Ovary (tissue), 9 donors: ENCODE measurements around the gene KCNMA1. TPM values are rescaled to one million over a fixed set of nuclear protein-coding genes. Genes with fewer than 3 reads are reported as not detected.

Experiments
- DNase-seq, 5 donors: peaks; one replicate each; pipeline ENCODE4 v3.0.0-alpha.2; 2019 to 2020
- H3K27ac ChIP-seq, 2 donors: fragments of 200-600 bp; one replicate each; pipeline versions ENCODE4 v1.5.1 to v1.8.0; 2019 to 2022
- H3K27me3 ChIP-seq: fragments of 200-600 bp; one replicate; pipeline ENCODE4 v1.8.0; 2022
- H3K36me3 ChIP-seq: fragments of 200-600 bp; sonication (generic); one replicate; pipeline ENCODE4 v1.5.1; 2019
- H3K4me1 ChIP-seq: one replicate; pipeline ENCODE4 v1.8.1; 2013; ENCODE audit warnings: mild to moderate bottlenecking, moderate library complexity; ENCODE audit not compliant: insufficient read depth
- H3K4me3 ChIP-seq: fragments of 200-600 bp; sonication (generic); one replicate; pipeline ENCODE4 v1.5.1; 2017
- H3K9me3 ChIP-seq, 2 donors: fragments of 200-600 bp in 1 of 2; sonication (generic) in 1 of 2; one replicate each; pipeline versions ENCODE4 v1.5.1 to v1.8.1; 2013 to 2019; ENCODE audit warnings: mild to moderate bottlenecking in 1 of 2, moderate library complexity in 1 of 2
- EP300 ChIP-seq: sonication (generic); formaldehyde crosslinking; IDR thresholded peaks from one replicate; pipeline ENCODE4 v1.6.1; 2017; ENCODE audit warnings: antibody characterized with exemption
- POLR2A ChIP-seq: fragments of 450-650 bp; IDR thresholded peaks from one replicate; pipeline ENCODE4 v1.6.1; 2017; ENCODE audit warnings: antibody characterized with exemption, mild to moderate bottlenecking, moderate library complexity
- WGBS, 3 donors: extraction: QIAGEN DNeasy Blood & Tissue Kit in 1 of 3; methylation state at CpG; one replicate each; pipeline versions ENCODE4 v1.1.5 to v1.1.7; 2013 to 2017; 5-methylcytosine and 5-hydroxymethylcytosine counted together
- intact Hi-C, 4 donors: fragments of 100-400 bp; cut with DNase I; formaldehyde crosslinking; loops; one replicate each; pipeline versions ENCODE4 v1.11.0 to v1.15.1; 2022 to 2023
- polyA plus RNA-seq, 2 donors: library from polyadenylated mRNA; stranded (reverse); fragments of 200-250 nt in 1 of 2; fragments of 350-450 nt in 1 of 2; fragmentation: Illumina TruSeq in 1 of 2; extraction: RNeasy Lipid Tissue Mini Kit (QIAGEN cat#74804) in 1 of 2; gene quantifications; one replicate each; pipeline ENCODE4 v1.2.3, GENCODE V29; 2013 to 2014
- total RNA-seq, 7 donors: library from RNA; depleted of rRNA in 2 of 7; stranded (reverse); fragments of >200 nt in 2 of 7; fragmentation: NEBNext Ultra II Directional in 3 of 7; extraction: Animal tissue kit (Norgen Biotek cat#: 25700) in 3 of 7; gene quantifications; one replicate each; pipeline versions ENCODE4 v1.1.0 to v1.2.4, GENCODE V29; 2016 to 2023
- TF ChIP-seq, protein P1 (sequence below), 3 donors: fragments of 450-650 bp in 2 of 3; fragments of 200-600 bp in 1 of 3; IDR thresholded peaks; one replicate each; pipeline versions ENCODE4 v1.5.1 to v1.8.0; 2016 to 2022; ENCODE audit warnings: antibody characterized with exemption in 3 of 3, mild to moderate bottlenecking in 1 of 3
- donor health status: DM: no; HTN: no; CAD: no; lungs with moderate emphysema.
- donor health status: DM: no; HTN: no; CAD: no.
- donor health status: Bipolar disorder and iron deficiency.
- donor health status: DM: yes; HTN: yes; CAD: no.
- donor health status: DM: no; HTN: no; CAD: no.
- donor health status: DM: yes; HTN: yes; CAD: no.

Gene KCNMA1
- total and polyA plus RNA-seq, 9 donors: 7.0 to 83.8 (median 25.1) TPM

DNA sequence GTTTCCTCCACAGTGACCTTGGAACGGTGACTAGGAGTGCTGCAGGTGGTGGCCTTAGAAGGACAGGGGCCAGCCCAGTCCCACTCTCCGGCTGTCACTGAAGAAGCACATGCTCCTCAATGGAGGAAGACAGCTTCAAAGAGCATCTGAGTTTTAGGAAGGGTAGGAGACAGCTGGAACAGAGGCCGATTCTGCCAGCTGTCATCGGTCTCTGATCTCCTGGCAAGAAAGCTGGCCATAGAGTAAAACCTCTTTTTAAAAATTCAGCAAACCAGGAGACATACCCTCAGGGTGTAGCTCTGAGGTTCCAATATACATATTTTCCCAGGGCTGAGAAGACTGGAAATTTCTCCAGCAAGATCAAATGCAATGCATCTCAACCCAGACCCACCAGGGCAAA lies 55.9 kb downstream of the KCNMA1 start:
- no peak for TF ChIP-seq POLR2A
- TF ChIP-seq, protein P1, sequence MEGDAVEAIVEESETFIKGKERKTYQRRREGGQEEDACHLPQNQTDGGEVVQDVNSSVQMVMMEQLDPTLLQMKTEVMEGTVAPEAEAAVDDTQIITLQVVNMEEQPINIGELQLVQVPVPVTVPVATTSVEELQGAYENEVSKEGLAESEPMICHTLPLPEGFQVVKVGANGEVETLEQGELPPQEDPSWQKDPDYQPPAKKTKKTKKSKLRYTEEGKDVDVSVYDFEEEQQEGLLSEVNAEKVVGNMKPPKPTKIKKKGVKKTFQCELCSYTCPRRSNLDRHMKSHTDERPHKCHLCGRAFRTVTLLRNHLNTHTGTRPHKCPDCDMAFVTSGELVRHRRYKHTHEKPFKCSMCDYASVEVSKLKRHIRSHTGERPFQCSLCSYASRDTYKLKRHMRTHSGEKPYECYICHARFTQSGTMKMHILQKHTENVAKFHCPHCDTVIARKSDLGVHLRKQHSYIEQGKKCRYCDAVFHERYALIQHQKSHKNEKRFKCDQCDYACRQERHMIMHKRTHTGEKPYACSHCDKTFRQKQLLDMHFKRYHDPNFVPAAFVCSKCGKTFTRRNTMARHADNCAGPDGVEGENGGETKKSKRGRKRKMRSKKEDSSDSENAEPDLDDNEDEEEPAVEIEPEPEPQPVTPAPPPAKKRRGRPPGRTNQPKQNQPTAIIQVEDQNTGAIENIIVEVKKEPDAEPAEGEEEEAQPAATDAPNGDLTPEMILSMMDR (IDR thresholded peaks at IDR 0.05): no peak
- TF ChIP-seq EP300: no peak

DNA sequence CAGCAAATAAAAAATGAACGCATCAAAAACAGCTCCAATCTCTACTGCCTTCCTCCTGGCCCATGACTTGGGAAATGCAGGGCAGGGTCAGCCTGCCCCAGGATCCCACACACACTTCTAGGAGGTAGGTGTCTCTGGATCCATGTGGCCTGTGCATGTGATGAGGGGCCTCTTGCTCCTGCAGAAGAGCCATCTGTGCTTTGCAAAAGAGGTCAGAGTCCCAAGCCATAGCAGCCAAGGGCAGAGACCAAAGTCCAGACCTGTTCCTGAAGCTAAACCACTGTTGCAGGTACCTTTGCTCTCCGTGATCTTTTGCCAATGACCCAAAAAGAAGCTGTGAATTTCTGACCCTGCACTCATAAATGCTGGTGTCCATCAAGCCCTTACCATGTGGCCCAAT lies 57.1 kb downstream of the KCNMA1 start:
- DNase-seq: no peak
- Histone ChIP-seq H3K27me3 (no peaks in the 10 kb centered on the region), H3K9me3 (no peaks in the 10 kb centered on the region), H3K36me3 (no peaks in the 10 kb centered on the region), H3K4me1 (no peaks in the 10 kb centered on the region), H3K27ac (no peak overlapping the region), H3K4me3 (no peak overlapping the region)
- TF ChIP-seq, protein P1 (IDR thresholded peaks at IDR 0.05): no peak
- 85 to 91% (median 88%) methylated on average over 2 of the region's 2 CpGs for WGBS, 3 donors
- intact Hi-C loops: no loop called here

More for the DNA sequence above, 55.9 kb downstream of the KCNMA1 start:
- no peak for DNase-seq
- Histone ChIP-seq H3K36me3 (no peaks in the 10 kb centered on the region), H3K9me3 (no peaks in the 10 kb centered on the region), H3K4me3 (no peak overlapping the region), H3K27me3 (no peaks in the 10 kb centered on the region), H3K27ac (no peak overlapping the region), H3K4me1 (no peaks in the 10 kb centered on the region)
- intact Hi-C loops: no loop called here
- 78 to 95% (median 79%) methylated on average over 4 of the region's 4 CpGs for WGBS, 3 donors

DNA sequence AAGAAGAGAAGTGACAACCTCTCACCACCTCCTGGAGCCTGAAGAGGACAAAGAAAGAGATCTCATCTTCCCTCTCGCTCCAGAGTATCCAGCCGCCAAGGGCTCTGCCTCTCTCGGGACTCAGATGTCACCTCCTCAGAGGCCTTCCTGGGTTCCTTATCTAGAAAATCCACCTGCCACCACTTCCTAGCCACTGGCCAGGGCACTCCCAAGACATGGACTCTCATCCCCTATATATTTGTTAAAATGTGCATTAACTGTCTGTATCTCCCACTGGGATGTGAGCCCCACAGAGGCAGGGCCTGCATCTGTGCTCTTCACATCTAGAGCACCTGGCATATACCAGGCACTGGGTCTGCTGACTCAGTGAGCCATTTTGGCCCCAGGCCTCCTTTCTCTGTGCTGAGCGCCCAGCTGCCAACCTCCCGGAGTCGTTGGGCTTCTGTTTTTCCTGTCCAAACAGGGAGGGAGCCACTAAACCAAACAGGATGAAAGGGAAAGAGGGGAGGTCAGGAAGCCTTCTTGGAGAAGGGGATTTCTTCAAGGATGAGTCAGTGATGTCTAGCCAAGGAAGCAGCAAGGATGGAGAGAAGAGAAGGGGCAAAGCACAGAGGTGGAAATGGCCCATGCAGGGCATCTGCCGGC lies 58.9 kb downstream of the KCNMA1 start:
- no peaks in the 10 kb centered on the region for H3K9me3 ChIP-seq
- 72 to 85% (median 78%) methylated on average over 7 of the region's 7 CpGs for WGBS, 3 donors
- H3K27me3 ChIP-seq: no peaks in the 10 kb centered on the region
- intact Hi-C loops: no loop called here
- H3K36me3 ChIP-seq: no peaks in the 10 kb centered on the region
- TF ChIP-seq EP300: no peak
- TF ChIP-seq, protein P1 (IDR thresholded peaks at IDR 0.05): no peak
- H3K4me1 ChIP-seq: no peaks in the 10 kb centered on the region
- no peak overlapping the region for H3K4me3 ChIP-seq
- DNase-seq: no peak
- H3K27ac ChIP-seq: no peak overlapping the region

DNA sequence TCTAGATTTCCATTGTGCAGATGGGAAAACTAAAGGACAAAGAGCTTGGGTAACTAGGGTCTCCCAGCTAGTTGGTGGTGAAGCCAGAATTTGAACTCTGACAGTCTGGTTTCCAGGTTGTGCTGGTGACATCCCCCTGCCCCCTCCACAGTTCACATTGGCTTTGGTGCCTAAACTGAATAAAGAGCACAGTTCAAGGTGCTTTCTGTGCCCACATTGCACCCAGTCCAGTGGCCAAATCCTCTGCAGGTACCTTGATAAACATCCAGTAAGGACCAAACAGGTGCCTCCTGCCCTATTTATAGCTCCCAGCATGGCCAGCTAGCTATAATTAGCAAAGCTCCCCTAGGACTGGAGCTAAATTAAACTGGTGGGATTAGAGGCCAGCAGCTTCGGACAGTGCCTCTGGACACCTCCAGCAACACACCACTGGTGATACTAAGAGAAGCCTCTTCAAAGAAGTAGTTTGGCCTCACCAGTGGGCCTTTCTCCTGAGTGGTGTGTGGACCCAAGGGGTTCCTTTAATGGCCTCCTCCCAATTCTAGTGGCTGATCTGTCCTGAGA lies 59.9 kb downstream of the KCNMA1 start:
- intact Hi-C loops: no loop called here
- no peaks in the 10 kb centered on the region for H3K9me3 ChIP-seq
- WGBS, 3 donors: 92 to 94% methylated on average over 1 of the region's 1 CpG; no CpG with 5 or more reads in 1 of the 3 donors
- no peaks in the 10 kb centered on the region for H3K27me3 ChIP-seq
- no peak for DNase-seq
- TF ChIP-seq, protein P1 (IDR thresholded peaks at IDR 0.05): no peak
- TF ChIP-seq EP300 (no peak), POLR2A (no peak)
- H3K36me3 ChIP-seq: no peaks in the 10 kb centered on the region
- H3K27ac ChIP-seq: no peak overlapping the region
- no peaks in the 10 kb centered on the region for H3K4me1 ChIP-seq
- no peak overlapping the region for H3K4me3 ChIP-seq
